Measurements from ENCODE around the gene CDKN2C. TPM values are rescaled to one million over a fixed set of nuclear protein-coding genes. Genes with fewer than 3 reads are reported as not detected.
"Not testable (repeated sequence)": the region's sequence is repeated elsewhere in the genome, so short reads cannot be mapped to it uniquely, and the experiment has no call there.

CDKN2C gene
- total RNA-seq, 2 donors from 2014 or later, result 11.2 to 13.7 TPM

- ATAC-seq (replicated peaks in 1 of 2) (no peak), DNase-seq (no peak)
- H3K4me1 Mint-ChIP-seq (ENCODE audit: low read depth), result peaks cover 13% of the 10 kb centered on the region
- H3K9me3 Mint-ChIP-seq, result no peaks in the 10 kb centered on the region
- H3K27ac Mint-ChIP-seq, result no peak overlapping the region
- no peaks in the 10 kb centered on the region for H3K36me3 Mint-ChIP-seq (ENCODE audit: insufficient read depth in 2 of 2)
- no peaks in the 10 kb centered on the region for H3K27me3 Mint-ChIP-seq (ENCODE audit: low read depth)
- H3K4me3 Mint-ChIP-seq, result no peak overlapping the region
Observed at GRCh38 chr1:50942334-50942733, 27.7 kb upstream of the CDKN2C start.

- peaks cover 0 to 2% of the 10 kb centered on the region in 2 donors for H3K36me3 Mint-ChIP-seq (ENCODE audit: insufficient read depth in 2 of 2)
- H3K9me3 Mint-ChIP-seq, result no peaks in the 10 kb centered on the region
- no peak for ATAC-seq (replicated peaks in 1 of 2)
- DNase-seq, result no peak
- no peak overlapping the region for H3K4me3 Mint-ChIP-seq
- peaks cover 23% of the 10 kb centered on the region for H3K4me1 Mint-ChIP-seq (ENCODE audit: low read depth)
- H3K27ac Mint-ChIP-seq, result no peak overlapping the region
- H3K27me3 Mint-ChIP-seq (ENCODE audit: low read depth), result no peaks in the 10 kb centered on the region
Observed at GRCh38 chr1:50949286-50949982, 20.6 kb upstream of the CDKN2C start.

- DNase-seq (no peak), ATAC-seq (replicated peaks in 1 of 2) (no peak)
- no peak overlapping the region for H3K27ac Mint-ChIP-seq
- no peaks in the 10 kb centered on the region for H3K27me3 Mint-ChIP-seq (ENCODE audit: low read depth)
- H3K4me3 Mint-ChIP-seq, result no peak overlapping the region
- H3K36me3 Mint-ChIP-seq (ENCODE audit: insufficient read depth in 2 of 2), result peaks cover 0 to 2% of the 10 kb centered on the region in 2 donors
- no peaks in the 10 kb centered on the region for H3K9me3 Mint-ChIP-seq
- H3K4me1 Mint-ChIP-seq (ENCODE audit: low read depth), result peaks cover 28% of the 10 kb centered on the region
Observed at GRCh38 chr1:50950396-50950795, 19.6 kb upstream of the CDKN2C start.

- H3K4me1 Mint-ChIP-seq (ENCODE audit: low read depth), result peaks cover 28% of the 10 kb centered on the region
- H3K4me3 Mint-ChIP-seq; H3K27ac Mint-ChIP-seq; H3K36me3 Mint-ChIP-seq (ENCODE audit: insufficient read depth in 2 of 2); H3K9me3 Mint-ChIP-seq; ATAC-seq (replicated peaks in 1 of 2); H3K27me3 Mint-ChIP-seq (ENCODE audit: low read depth); DNase-seq: not testable (repeated sequence)
Observed at GRCh38 chr1:50952566-50952965, 17.5 kb upstream of the CDKN2C start.

GRCh38 chr1:50955116-50955515 lies 14.9 kb upstream of the CDKN2C start:
- ATAC-seq (replicated peaks in 1 of 2) (no peak), DNase-seq (no peak)
- Mint-ChIP-seq H3K27ac (no peak overlapping the region), H3K9me3 (no peaks in the 10 kb centered on the region), H3K4me1 (ENCODE audit: low read depth) (peaks cover 24% of the 10 kb centered on the region), H3K36me3 (ENCODE audit: insufficient read depth in 2 of 2) (peaks cover 0 to 1% of the 10 kb centered on the region in 2 donors), H3K27me3 (ENCODE audit: low read depth) (no peaks in the 10 kb centered on the region), H3K4me3 (no peak overlapping the region)

GRCh38 chr1:50959303-50959912 lies 10.6 kb upstream of the CDKN2C start:
- Mint-ChIP-seq H3K4me3 (peak overlapping the region; percentile 84 to 91), H3K36me3 (ENCODE audit: insufficient read depth in 2 of 2) (peaks cover 0 to 1% of the 10 kb centered on the region in 2 donors), H3K9me3 (no peaks in the 10 kb centered on the region), H3K4me1 (ENCODE audit: low read depth) (peaks cover 31% of the 10 kb centered on the region), H3K27ac (peak overlapping the region; percentile 74), H3K27me3 (ENCODE audit: low read depth) (no peaks in the 10 kb centered on the region)
- DNase-seq (no peak), ATAC-seq (replicated peaks in 1 of 2) (peak; percentile 28 to 31)

- ATAC-seq (replicated peaks in 1 of 2) (peak; percentile 90), DNase-seq (peak; percentile 97 to 98)
- peaks cover 0 to 1% of the 10 kb centered on the region in 2 donors for H3K36me3 Mint-ChIP-seq (ENCODE audit: insufficient read depth in 2 of 2)
- H3K9me3 Mint-ChIP-seq, result no peaks in the 10 kb centered on the region
- H3K4me3 Mint-ChIP-seq, result peak within 1 kb of the TSS; percentile 84 to 91
- no peaks in the 10 kb centered on the region for H3K27me3 Mint-ChIP-seq (ENCODE audit: low read depth)
- peaks cover 25% of the 10 kb centered on the region for H3K4me1 Mint-ChIP-seq (ENCODE audit: low read depth)
- H3K27ac Mint-ChIP-seq, result peak within 1 kb of the TSS; percentile 74
Observed at GRCh38 chr1:50959913-50960844, 9.9 kb upstream of the CDKN2C start, which contains the start of gene FAF1. TSS of gene FAF1 (minus strand) at chr1:50960267. CDS start at chr1:50959811, 456 bp downstream.

GRCh38 chr1:50964863-50965262 lies 5.2 kb upstream of the CDKN2C start:
- H3K27me3 Mint-ChIP-seq (ENCODE audit: low read depth), result no peaks in the 10 kb centered on the region
- no peak overlapping the region for H3K27ac Mint-ChIP-seq
- peaks cover 2 to 3% of the 10 kb centered on the region in 2 donors for H3K36me3 Mint-ChIP-seq (ENCODE audit: insufficient read depth in 2 of 2)
- ATAC-seq (replicated peaks in 1 of 2) (no peak), DNase-seq (no peak)
- peaks cover 16% of the 10 kb centered on the region for H3K4me1 Mint-ChIP-seq (ENCODE audit: low read depth)
- no peaks in the 10 kb centered on the region for H3K9me3 Mint-ChIP-seq
- H3K4me3 Mint-ChIP-seq, result no peak overlapping the region

GRCh38 chr1:50966991-50967390 lies 3.1 kb upstream of the CDKN2C start:
- Mint-ChIP-seq H3K4me3 (peak overlapping the region in 1 of 2 donors; percentile 93), H3K9me3 (no peaks in the 10 kb centered on the region), H3K27ac (no peak overlapping the region), H3K4me1 (ENCODE audit: low read depth) (peaks cover 31% of the 10 kb centered on the region), H3K27me3 (ENCODE audit: low read depth) (peaks cover 14% of the 10 kb centered on the region), H3K36me3 (ENCODE audit: insufficient read depth in 2 of 2) (peaks cover 2 to 4% of the 10 kb centered on the region in 2 donors)
- ATAC-seq (replicated peaks in 1 of 2), result no peak
- DNase-seq, result no peak

GRCh38 chr1:50967416-50968157 lies 2.5 kb upstream of the CDKN2C start:
- Mint-ChIP-seq H3K4me1 (ENCODE audit: low read depth) (peaks cover 33% of the 10 kb centered on the region), H3K36me3 (ENCODE audit: insufficient read depth in 2 of 2) (peaks cover 2 to 4% of the 10 kb centered on the region in 2 donors), H3K9me3 (no peaks in the 10 kb centered on the region), H3K27ac (no peak overlapping the region), H3K27me3 (ENCODE audit: low read depth) (peaks cover 15% of the 10 kb centered on the region), H3K4me3 (peak overlapping the region; percentile 93 to 97)
- DNase-seq, result no peak
- ATAC-seq (replicated peaks in 1 of 2), result no peak

GRCh38 chr1:50968158-50968820 lies 1.8 kb upstream of the CDKN2C start:
- peaks cover 2 to 4% of the 10 kb centered on the region in 2 donors for H3K36me3 Mint-ChIP-seq (ENCODE audit: insufficient read depth in 2 of 2)
- H3K27ac Mint-ChIP-seq, result peak overlapping the region; percentile 94
- H3K4me1 Mint-ChIP-seq (ENCODE audit: low read depth), result peaks cover 33% of the 10 kb centered on the region
- H3K9me3 Mint-ChIP-seq, result no peaks in the 10 kb centered on the region
- ATAC-seq (replicated peaks in 1 of 2) (peak; percentile 80 to 83), DNase-seq (peak; percentile 85 to 86)
- H3K27me3 Mint-ChIP-seq (ENCODE audit: low read depth), result peaks cover 19% of the 10 kb centered on the region
- peak overlapping the region; percentile 93 to 97 for H3K4me3 Mint-ChIP-seq

Data from activated T-cell treated with anti-CD3 and anti-CD28 coated beads, Interleukin-2, amount 50 U/mL, for 72 hours (primary cell).